K562 (cell line): Measurements from ENCODE around the gene SMG6. TPM values are rescaled to one million over a fixed set of nuclear protein-coding genes. Genes with fewer than 3 reads are reported as not detected.
A peak's percentile ranks its signal among the peaks of the same experiment; 100 is the strongest.

Source experiments
- HSF4 ChIP-seq: fragments of 250-450 bp; sonication (Bioruptor Pico); IDR thresholded peaks from 2 replicates; pipeline ENCODE4 v2.1.2; 2022; ENCODE audit warnings: mild to moderate bottlenecking, moderate library complexity, borderline replicate concordance
- NUFIP1 ChIP-seq: fragments of 450-650 bp; IDR thresholded peaks from 2 replicates; pipeline ENCODE4 v1.6.1; 2018; ENCODE audit not compliant: partially characterized antibody
- OTX1 ChIP-seq: fragments of 450-650 bp; formaldehyde crosslinking; IDR thresholded peaks from 2 replicates; pipeline ENCODE4 v1.4.0; 2022; ENCODE audit warnings: mild to moderate bottlenecking
- POLR2AphosphoS5 ChIP-seq: IDR thresholded peaks from 2 replicates; pipeline ENCODE4 v1.6.1; 2011; ENCODE audit warnings: mild to moderate bottlenecking, low read depth, low read length, moderate library complexity; ENCODE audit not compliant: control insufficient read depth, insufficient read depth
- RBM22 ChIP-seq: fragments of 200-400 bp; formaldehyde crosslinking; IDR thresholded peaks from 2 replicates; pipeline ENCODE4 v1.6.1; 2018; ENCODE audit warnings: low read length, low read depth; ENCODE audit not compliant: poor library complexity, severe bottlenecking
- SRSF7 ChIP-seq: fragments of 200-400 bp; formaldehyde crosslinking; optimal IDR thresholded peaks from 2 replicates; pipeline ENCODE3; 2017; ENCODE audit warnings: mild to moderate bottlenecking, low read depth, low read length
- TEAD2 ChIP-seq: fragments of 450-650 bp; IDR thresholded peaks from 2 replicates; pipeline ENCODE4 v1.6.1; 2016; ENCODE audit warnings: missing genetic modification characterization, control low read depth, missing compliant biosample characterization
- ZNF76 ChIP-seq: fragments of 250-450 bp; sonication (Bioruptor Pico); IDR thresholded peaks from 2 replicates; pipeline ENCODE4 v1.4.0; 2020; ENCODE audit warnings: mild to moderate bottlenecking, moderate library complexity, borderline replicate concordance
- ZNF764 ChIP-seq: fragments of 250-450 bp; sonication (Bioruptor Pico); IDR thresholded peaks from 2 replicates; pipeline ENCODE4 v1.4.0; 2020; ENCODE audit warnings: low read depth, mild to moderate bottlenecking, moderate library complexity
- ZNF785 ChIP-seq: fragments of 250-450 bp; sonication (Bioruptor Pico); IDR thresholded peaks from 2 replicates; pipeline ENCODE4 v1.4.0; 2020; ENCODE audit warnings: mild to moderate bottlenecking
- ZSCAN29 ChIP-seq: fragments of 450-650 bp; IDR thresholded peaks from 2 replicates; pipeline ENCODE4 v1.6.1; 2017
- ZSCAN32 ChIP-seq: fragments of 450-650 bp; formaldehyde crosslinking; IDR thresholded peaks from 2 replicates; pipeline ENCODE4 v1.4.0; 2020; ENCODE audit warnings: mild to moderate bottlenecking, moderate library complexity
- polyA plus RNA-seq, 8 experiments: library from polyadenylated mRNA; depleted of rRNA in 4 of 8; stranded (reverse) in 5 of 8; unstranded in 3 of 8; fragments of >200 nt; fragmentation: Nextera tagmentation in 2 of 8; fragmentation: Illumina TruSeq in 1 of 8; extraction: Ambion mirVana in 2 of 8; extraction: Trizol in 1 of 8; gene quantifications; 2 replicates each; pipeline versions ENCODE4 v1.2.1 to v1.2.3, GENCODE V29; 2011 to 2014; ENCODE audit warnings: inconsistent platforms in 1 of 8, missing spikeins in 1 of 8
- total RNA-seq, 7 experiments: library from RNA; depleted of rRNA in 6 of 7; stranded (reverse); fragments of >200 nt in 6 of 7; fragmentation: Illumina TruSeq in 2 of 7; extraction: Trizol in 2 of 7; gene quantifications; 2 replicates each; pipeline versions ENCODE4 v1.2.1 to v1.2.3, GENCODE V29; 2011 to 2021; ENCODE audit warnings: low replicate concordance in 1 of 7
- TF ChIP-seq, protein P1 (sequence below): fragments of 450-650 bp; IDR thresholded peaks from 2 replicates; pipeline ENCODE4 v1.6.1; 2017; ENCODE audit warnings: antibody characterized with exemption, mild to moderate bottlenecking
- TF ChIP-seq, protein P2 (sequence below): fragments of 200-800 bp; sonication (Bioruptor generic); IDR thresholded peaks from 2 replicates; pipeline ENCODE4 v1.6.1; 2017; ENCODE audit warnings: missing genetic modification characterization, missing compliant biosample characterization
- TF ChIP-seq, protein P3 (sequence below): conservative IDR thresholded peaks from 2 replicates; pipeline ENCODE4 v1.6.1; 2011; ENCODE audit warnings: low read depth, mild to moderate bottlenecking, low read length; ENCODE audit not compliant: control insufficient read depth

Gene SMG6
- total and polyA plus RNA-seq, 9 of the 15 experiments (the other 6 are each of a cell fraction or from before 2014, with no cell fraction given) = 0.44 to 13.9 (median 6.0) TPM

DNA sequence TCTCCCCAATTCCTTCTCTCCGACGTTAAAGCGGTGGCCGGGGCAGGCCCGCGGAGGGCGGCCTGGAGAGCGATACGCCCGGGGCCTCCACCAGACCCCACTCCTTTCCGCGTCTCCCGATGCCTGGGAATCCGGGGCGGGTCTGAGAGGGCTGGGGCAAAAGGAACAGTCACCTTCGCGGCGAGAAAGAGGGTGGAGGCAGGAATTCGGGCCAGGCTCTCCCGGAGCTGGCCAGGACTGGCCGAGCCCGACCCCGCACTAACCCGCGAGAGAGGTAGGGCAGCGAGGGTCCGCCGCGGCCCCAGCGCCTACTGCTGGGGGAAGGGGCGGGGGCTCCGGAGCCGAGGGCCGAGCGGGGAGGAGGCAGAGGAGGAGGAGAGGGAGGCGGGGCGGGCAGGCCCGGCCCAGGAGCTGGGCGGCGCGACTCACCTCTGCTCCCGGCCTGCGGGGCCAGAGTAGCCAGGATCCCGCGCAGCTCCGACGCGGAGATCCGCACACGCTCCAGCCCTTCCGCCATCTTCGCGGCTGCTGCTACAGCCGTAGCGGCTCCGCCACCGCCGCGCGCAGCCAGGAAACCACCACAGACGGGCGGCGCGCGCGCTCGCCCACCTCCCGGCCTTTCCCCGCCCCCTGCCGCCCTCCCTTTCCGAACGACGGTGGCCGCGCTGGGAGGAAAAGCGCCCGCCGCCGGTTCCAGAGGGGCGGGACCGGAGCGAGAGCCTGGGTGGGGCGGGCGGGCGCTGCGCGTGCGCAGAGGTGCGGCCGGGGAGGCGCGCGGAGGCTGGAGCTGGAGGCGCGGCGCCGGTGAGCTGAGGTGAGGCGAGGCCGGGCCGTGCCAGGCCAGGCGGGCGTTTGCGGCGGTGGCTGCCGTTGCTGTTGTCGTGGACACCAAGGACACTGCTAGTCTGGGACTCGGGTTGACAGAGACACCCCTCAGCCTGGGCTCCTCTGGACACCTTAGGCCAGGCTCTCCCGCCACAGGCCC is at the start of gene SMG6, which contains the start of gene SRR (continued):
- TF ChIP-seq, protein P1, sequence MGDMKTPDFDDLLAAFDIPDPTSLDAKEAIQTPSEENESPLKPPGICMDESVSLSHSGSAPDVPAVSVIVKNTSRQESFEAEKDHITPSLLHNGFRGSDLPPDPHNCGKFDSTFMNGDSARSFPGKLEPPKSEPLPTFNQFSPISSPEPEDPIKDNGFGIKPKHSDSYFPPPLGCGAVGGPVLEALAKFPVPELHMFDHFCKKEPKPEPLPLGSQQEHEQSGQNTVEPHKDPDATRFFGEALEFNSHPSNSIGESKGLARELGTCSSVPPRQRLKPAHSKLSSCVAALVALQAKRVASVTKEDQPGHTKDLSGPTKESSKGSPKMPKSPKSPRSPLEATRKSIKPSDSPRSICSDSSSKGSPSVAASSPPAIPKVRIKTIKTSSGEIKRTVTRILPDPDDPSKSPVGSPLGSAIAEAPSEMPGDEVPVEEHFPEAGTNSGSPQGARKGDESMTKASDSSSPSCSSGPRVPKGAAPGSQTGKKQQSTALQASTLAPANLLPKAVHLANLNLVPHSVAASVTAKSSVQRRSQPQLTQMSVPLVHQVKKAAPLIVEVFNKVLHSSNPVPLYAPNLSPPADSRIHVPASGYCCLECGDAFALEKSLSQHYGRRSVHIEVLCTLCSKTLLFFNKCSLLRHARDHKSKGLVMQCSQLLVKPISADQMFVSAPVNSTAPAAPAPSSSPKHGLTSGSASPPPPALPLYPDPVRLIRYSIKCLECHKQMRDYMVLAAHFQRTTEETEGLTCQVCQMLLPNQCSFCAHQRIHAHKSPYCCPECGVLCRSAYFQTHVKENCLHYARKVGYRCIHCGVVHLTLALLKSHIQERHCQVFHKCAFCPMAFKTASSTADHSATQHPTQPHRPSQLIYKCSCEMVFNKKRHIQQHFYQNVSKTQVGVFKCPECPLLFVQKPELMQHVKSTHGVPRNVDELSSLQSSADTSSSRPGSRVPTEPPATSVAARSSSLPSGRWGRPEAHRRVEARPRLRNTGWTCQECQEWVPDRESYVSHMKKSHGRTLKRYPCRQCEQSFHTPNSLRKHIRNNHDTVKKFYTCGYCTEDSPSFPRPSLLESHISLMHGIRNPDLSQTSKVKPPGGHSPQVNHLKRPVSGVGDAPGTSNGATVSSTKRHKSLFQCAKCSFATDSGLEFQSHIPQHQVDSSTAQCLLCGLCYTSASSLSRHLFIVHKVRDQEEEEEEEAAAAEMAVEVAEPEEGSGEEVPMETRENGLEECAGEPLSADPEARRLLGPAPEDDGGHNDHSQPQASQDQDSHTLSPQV = peak; percentile 43
- TF ChIP-seq ZSCAN32 (CRISPR knock-in tag) = no peak
- TF ChIP-seq, protein P2, sequence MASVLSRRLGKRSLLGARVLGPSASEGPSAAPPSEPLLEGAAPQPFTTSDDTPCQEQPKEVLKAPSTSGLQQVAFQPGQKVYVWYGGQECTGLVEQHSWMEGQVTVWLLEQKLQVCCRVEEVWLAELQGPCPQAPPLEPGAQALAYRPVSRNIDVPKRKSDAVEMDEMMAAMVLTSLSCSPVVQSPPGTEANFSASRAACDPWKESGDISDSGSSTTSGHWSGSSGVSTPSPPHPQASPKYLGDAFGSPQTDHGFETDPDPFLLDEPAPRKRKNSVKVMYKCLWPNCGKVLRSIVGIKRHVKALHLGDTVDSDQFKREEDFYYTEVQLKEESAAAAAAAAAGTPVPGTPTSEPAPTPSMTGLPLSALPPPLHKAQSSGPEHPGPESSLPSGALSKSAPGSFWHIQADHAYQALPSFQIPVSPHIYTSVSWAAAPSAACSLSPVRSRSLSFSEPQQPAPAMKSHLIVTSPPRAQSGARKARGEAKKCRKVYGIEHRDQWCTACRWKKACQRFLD (CRISPR knock-in tag) = no peak
- no peak; the same call in 1 of the 2 replicates for TF ChIP-seq POLR2AphosphoS5
- no peak for TF ChIP-seq ZNF764 (CRISPR knock-in tag)
- TF ChIP-seq ZSCAN29 = no peak
- no peak for TF ChIP-seq TEAD2 (tag)
- TF ChIP-seq ZNF785 (CRISPR knock-in tag) = no peak
- TF ChIP-seq RBM22 = no peak
- no peak for TF ChIP-seq HSF4 (CRISPR knock-in tag)
- no peak for TF ChIP-seq OTX1 (CRISPR knock-in tag)
- no peak for TF ChIP-seq SRSF7
- no peak for TF ChIP-seq NUFIP1
- no peak for TF ChIP-seq ZNF76 (CRISPR knock-in tag)
- TF ChIP-seq, protein P3, sequence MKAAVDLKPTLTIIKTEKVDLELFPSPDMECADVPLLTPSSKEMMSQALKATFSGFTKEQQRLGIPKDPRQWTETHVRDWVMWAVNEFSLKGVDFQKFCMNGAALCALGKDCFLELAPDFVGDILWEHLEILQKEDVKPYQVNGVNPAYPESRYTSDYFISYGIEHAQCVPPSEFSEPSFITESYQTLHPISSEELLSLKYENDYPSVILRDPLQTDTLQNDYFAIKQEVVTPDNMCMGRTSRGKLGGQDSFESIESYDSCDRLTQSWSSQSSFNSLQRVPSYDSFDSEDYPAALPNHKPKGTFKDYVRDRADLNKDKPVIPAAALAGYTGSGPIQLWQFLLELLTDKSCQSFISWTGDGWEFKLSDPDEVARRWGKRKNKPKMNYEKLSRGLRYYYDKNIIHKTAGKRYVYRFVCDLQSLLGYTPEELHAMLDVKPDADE = 0 out of 2 replicates have a peak, but pooled peaks have one; percentile 16
